Activated T-cell treated with anti-CD3 and anti-CD28 coated beads, Interleukin-2, amount 50 U/mL, for 4 hours (primary cell): ENCODE data around the gene HTR2A. TPM values are rescaled to one million over a fixed set of nuclear protein-coding genes. Genes with fewer than 3 reads are reported as not detected.

Source experiments
- ATAC-seq, 2 donors: fragments of 200-7000 bp; cut with Tn5 transposase; one replicate each; pipeline ENCODE4 v1.10.0; 2021
- DNase-seq: peaks from one replicate; pipeline ENCODE4 v3.0.0-alpha.2; 2020
- H3K27me3 Mint-ChIP-seq: one replicate; pipeline ENCODE4 v1.8.0; 2021; ENCODE audit warnings: low read depth, mixed read lengths
- H3K36me3 Mint-ChIP-seq: one replicate; pipeline ENCODE4 v1.8.0; 2022; ENCODE audit warnings: mixed read lengths; ENCODE audit not compliant: insufficient read depth
- H3K4me1 Mint-ChIP-seq: one replicate; pipeline ENCODE4 v1.8.0; 2021; ENCODE audit warnings: low read depth, mixed read lengths
- H3K4me3 Mint-ChIP-seq: one replicate; pipeline ENCODE4 v1.8.0; 2021; ENCODE audit warnings: mild to moderate bottlenecking, moderate library complexity, mixed read lengths
- H3K9me3 Mint-ChIP-seq: one replicate; pipeline ENCODE4 v1.8.0; 2021; ENCODE audit warnings: mixed read lengths
- total RNA-seq, 3 donors: library from RNA; stranded (reverse); gene quantifications; one replicate each; pipeline ENCODE4 v1.2.1, GENCODE V29; 2021

The HTR2A gene
- not detected for total RNA-seq

GRCh38 chr13:46896341-46897137 lies at the start of gene HTR2A:
HTR2A (minus strand) TSS chr13:46897053; CDS start chr13:46895906, 1,147 bp downstream.
- Mint-ChIP-seq H3K36me3 (no peaks in the 10 kb centered on the region), H3K9me3 (no peaks in the 10 kb centered on the region), H3K4me1 (peaks cover 16% of the 10 kb centered on the region), H3K4me3 (peak within 1 kb of the TSS; percentile 25), H3K27me3 (peaks cover 43% of the 10 kb centered on the region)
- ATAC-seq, result peak in 1 of 2 donors; percentile 33
- DNase-seq, result no peak

- H3K9me3 Mint-ChIP-seq, result peaks cover 11% of the 10 kb centered on the region
- ATAC-seq, result no peak
- H3K27me3 Mint-ChIP-seq, result peaks cover 5% of the 10 kb centered on the region
- H3K36me3 Mint-ChIP-seq, result no peaks in the 10 kb centered on the region
- H3K4me3 Mint-ChIP-seq, result no peak overlapping the region
- no peak for DNase-seq
- no peaks in the 10 kb centered on the region for H3K4me1 Mint-ChIP-seq
Observed at GRCh38 chr13:46936525-46936924, 39.7 kb upstream of the HTR2A start.

GRCh38 chr13:46934749-46935148 lies 37.9 kb upstream of the HTR2A start:
- H3K36me3 Mint-ChIP-seq, result no peaks in the 10 kb centered on the region
- no peak overlapping the region for H3K4me3 Mint-ChIP-seq
- H3K9me3 Mint-ChIP-seq, result peaks cover 4% of the 10 kb centered on the region
- H3K27me3 Mint-ChIP-seq, result peaks cover 7% of the 10 kb centered on the region
- H3K4me1 Mint-ChIP-seq, result no peaks in the 10 kb centered on the region
- no peak for DNase-seq
- no peak for ATAC-seq

GRCh38 chr13:46926916-46927590 lies 30.2 kb upstream of the HTR2A start:
- Mint-ChIP-seq H3K27me3 (peaks cover 4% of the 10 kb centered on the region), H3K4me1 (no peaks in the 10 kb centered on the region), H3K36me3 (no peaks in the 10 kb centered on the region), H3K9me3 (no peaks in the 10 kb centered on the region), H3K4me3 (no peak overlapping the region)
- DNase-seq (no peak), ATAC-seq (no peak)

GRCh38 chr13:46925486-46925885 lies 28.6 kb upstream of the HTR2A start:
- no peak for ATAC-seq
- H3K27me3 Mint-ChIP-seq, result peaks cover 2% of the 10 kb centered on the region

GRCh38 chr13:46914341-46914740 lies 17.5 kb upstream of the HTR2A start:
- Mint-ChIP-seq H3K27me3 (peaks cover 9% of the 10 kb centered on the region), H3K36me3 (no peaks in the 10 kb centered on the region), H3K4me3 (no peak overlapping the region), H3K9me3 (no peaks in the 10 kb centered on the region), H3K4me1 (no peaks in the 10 kb centered on the region)
- ATAC-seq (no peak), DNase-seq (no peak)

More at GRCh38 chr13:46925486-46925885, 28.6 kb upstream of the HTR2A start:
- no peak overlapping the region for H3K4me3 Mint-ChIP-seq
- DNase-seq, result no peak
- H3K9me3 Mint-ChIP-seq, result no peaks in the 10 kb centered on the region
- no peaks in the 10 kb centered on the region for H3K4me1 Mint-ChIP-seq
- H3K36me3 Mint-ChIP-seq, result no peaks in the 10 kb centered on the region

- ATAC-seq (no peak), DNase-seq (no peak)
- no peaks in the 10 kb centered on the region for H3K36me3 Mint-ChIP-seq
- H3K27me3 Mint-ChIP-seq, result peaks cover 13% of the 10 kb centered on the region
- H3K9me3 Mint-ChIP-seq, result no peaks in the 10 kb centered on the region
- no peaks in the 10 kb centered on the region for H3K4me1 Mint-ChIP-seq
- H3K4me3 Mint-ChIP-seq, result no peak overlapping the region
Observed at GRCh38 chr13:46913757-46914156, 16.9 kb upstream of the HTR2A start.

- Mint-ChIP-seq H3K27me3 (peaks cover 12% of the 10 kb centered on the region), H3K9me3 (no peaks in the 10 kb centered on the region), H3K4me3 (no peak overlapping the region), H3K36me3 (no peaks in the 10 kb centered on the region), H3K4me1 (no peaks in the 10 kb centered on the region)
- DNase-seq (no peak), ATAC-seq (no peak)
Observed at GRCh38 chr13:46909042-46909441, 12.2 kb upstream of the HTR2A start.

GRCh38 chr13:46908501-46908900 lies 11.6 kb upstream of the HTR2A start:
- DNase-seq (no peak), ATAC-seq (no peak)
- H3K9me3 Mint-ChIP-seq, result no peaks in the 10 kb centered on the region
- H3K36me3 Mint-ChIP-seq, result no peaks in the 10 kb centered on the region
- no peaks in the 10 kb centered on the region for H3K4me1 Mint-ChIP-seq
- peaks cover 12% of the 10 kb centered on the region for H3K27me3 Mint-ChIP-seq
- H3K4me3 Mint-ChIP-seq, result no peak overlapping the region

GRCh38 chr13:46906405-46906804 lies 9.6 kb upstream of the HTR2A start:
- ATAC-seq (no peak), DNase-seq (no peak)
- H3K9me3 Mint-ChIP-seq, result no peaks in the 10 kb centered on the region
- no peak overlapping the region for H3K4me3 Mint-ChIP-seq
- peaks cover 17% of the 10 kb centered on the region for H3K27me3 Mint-ChIP-seq
- H3K36me3 Mint-ChIP-seq, result no peaks in the 10 kb centered on the region
- H3K4me1 Mint-ChIP-seq, result no peaks in the 10 kb centered on the region

- peaks cover 11% of the 10 kb centered on the region for H3K27me3 Mint-ChIP-seq
- H3K36me3 Mint-ChIP-seq, result no peaks in the 10 kb centered on the region
- H3K9me3 Mint-ChIP-seq, result no peaks in the 10 kb centered on the region
- DNase-seq, result no peak
- H3K4me3 Mint-ChIP-seq, result no peak overlapping the region
- ATAC-seq, result no peak
- H3K4me1 Mint-ChIP-seq, result no peaks in the 10 kb centered on the region
Observed at GRCh38 chr13:46905249-46905648, 8.4 kb upstream of the HTR2A start.

GRCh38 chr13:46903748-46904147 lies 6.9 kb upstream of the HTR2A start:
- Mint-ChIP-seq H3K36me3 (no peaks in the 10 kb centered on the region), H3K4me3 (no peak overlapping the region), H3K9me3 (no peaks in the 10 kb centered on the region), H3K27me3 (peaks cover 7% of the 10 kb centered on the region), H3K4me1 (no peaks in the 10 kb centered on the region)
- no peak for ATAC-seq
- no peak for DNase-seq

- Mint-ChIP-seq H3K9me3 (no peaks in the 10 kb centered on the region), H3K36me3 (no peaks in the 10 kb centered on the region), H3K4me1 (peaks cover 3% of the 10 kb centered on the region), H3K4me3 (no peak overlapping the region), H3K27me3 (peaks cover 16% of the 10 kb centered on the region)
- ATAC-seq (no peak), DNase-seq (no peak)
Observed at GRCh38 chr13:46901721-46902120, 4.9 kb upstream of the HTR2A start.

GRCh38 chr13:46899801-46900200 lies 2.9 kb upstream of the HTR2A start:
- ATAC-seq (no peak), DNase-seq (no peak)
- Mint-ChIP-seq H3K9me3 (no peaks in the 10 kb centered on the region), H3K36me3 (no peaks in the 10 kb centered on the region), H3K4me1 (peaks cover 7% of the 10 kb centered on the region), H3K4me3 (no peak overlapping the region), H3K27me3 (peaks cover 27% of the 10 kb centered on the region)

GRCh38 chr13:46895381-46895780 lies 1.5 kb downstream of the HTR2A start:
- no peaks in the 10 kb centered on the region for H3K36me3 Mint-ChIP-seq
- peaks cover 50% of the 10 kb centered on the region for H3K27me3 Mint-ChIP-seq
- no peak overlapping the region for H3K4me3 Mint-ChIP-seq
- H3K9me3 Mint-ChIP-seq, result no peaks in the 10 kb centered on the region
- peaks cover 16% of the 10 kb centered on the region for H3K4me1 Mint-ChIP-seq
- DNase-seq (no peak), ATAC-seq (no peak)
